HepG2 (cell line): Measurements from ENCODE around the gene TBC1D25. TPM values are rescaled to one million over a fixed set of nuclear protein-coding genes. Genes with fewer than 3 reads are reported as not detected.

ENCODE experiments used
- ARHGAP35 ChIP-seq: sonication (generic); formaldehyde crosslinking; IDR thresholded peaks from 2 replicates; pipeline ENCODE4 v1.9.0; 2022; ENCODE audit warnings: mild to moderate bottlenecking, inconsistent platforms, moderate library complexity, missing genetic modification reagents, borderline replicate concordance
- DPF2 ChIP-seq: sonication (generic); formaldehyde crosslinking; IDR thresholded peaks from 2 replicates; pipeline ENCODE4 v1.4.0; 2020; ENCODE audit warnings: mild to moderate bottlenecking, low read depth, missing genetic modification reagents, borderline replicate concordance
- FOXK2 ChIP-seq: fragments of 450-650 bp; IDR thresholded peaks from 2 replicates; pipeline ENCODE4 v1.6.1; 2016
- HOXD1 ChIP-seq: sonication (generic); formaldehyde crosslinking; IDR thresholded peaks from 2 replicates; pipeline ENCODE4 v1.5.0; 2020; ENCODE audit warnings: missing genetic modification reagents
- NCOA5 ChIP-seq: sonication (generic); formaldehyde crosslinking; IDR thresholded peaks from 2 replicates; pipeline ENCODE4 v1.4.0; 2020; ENCODE audit warnings: missing genetic modification reagents
- NR1H2 ChIP-seq: sonication (generic); formaldehyde crosslinking; IDR thresholded peaks from 2 replicates; pipeline ENCODE4 v1.8.1; 2022; ENCODE audit warnings: low read depth, missing genetic modification reagents, borderline replicate concordance
- NRL ChIP-seq: sonication (generic); formaldehyde crosslinking; IDR thresholded peaks from 2 replicates; pipeline ENCODE4 v1.5.0; 2020; ENCODE audit warnings: missing genetic modification reagents, mild to moderate bottlenecking, moderate library complexity, borderline replicate concordance
- RARG ChIP-seq: sonication (generic); formaldehyde crosslinking; IDR thresholded peaks from 2 replicates; pipeline ENCODE4 v1.4.0; 2020; ENCODE audit warnings: low read depth, mild to moderate bottlenecking, missing genetic modification reagents
- TAF1 ChIP-seq: sonication (generic); formaldehyde crosslinking; IDR thresholded peaks from 2 replicates; pipeline ENCODE4 v1.4.0; 2020; ENCODE audit warnings: missing genetic modification reagents
- TP53 ChIP-seq: sonication (generic); formaldehyde crosslinking; conservative IDR thresholded peaks from 2 replicates; pipeline ENCODE4 v1.4.0; 2020; ENCODE audit warnings: missing genetic modification reagents
- ZBTB38 ChIP-seq: sonication (generic); formaldehyde crosslinking; IDR thresholded peaks from 2 replicates; pipeline ENCODE4 v1.5.1; 2020; ENCODE audit warnings: mild to moderate bottlenecking, missing genetic modification reagents
- ZFP37 ChIP-seq: sonication (generic); formaldehyde crosslinking; IDR thresholded peaks from 2 replicates; pipeline ENCODE4 v1.4.0; 2020; ENCODE audit warnings: missing genetic modification reagents, borderline replicate concordance
- ZFP90 ChIP-seq: sonication (generic); formaldehyde crosslinking; IDR thresholded peaks from 2 replicates; pipeline ENCODE4 v1.8.0; 2022; ENCODE audit warnings: missing genetic modification reagents, mild to moderate bottlenecking, inconsistent platforms, borderline replicate concordance
- ZMYM3 ChIP-seq: sonication (generic); formaldehyde crosslinking; IDR thresholded peaks from 2 replicates; pipeline ENCODE4 v1.5.1; 2020; ENCODE audit warnings: mild to moderate bottlenecking, missing genetic modification reagents
- ZNF335 ChIP-seq: sonication (generic); formaldehyde crosslinking; IDR thresholded peaks from 2 replicates; pipeline ENCODE4 v1.4.0; 2020; ENCODE audit warnings: missing genetic modification reagents
- ZNF572 ChIP-seq: sonication (generic); formaldehyde crosslinking; IDR thresholded peaks from 2 replicates; pipeline ENCODE4 v1.5.1; 2020; ENCODE audit warnings: mild to moderate bottlenecking, missing genetic modification reagents
- ZNF660 ChIP-seq: sonication (generic); formaldehyde crosslinking; IDR thresholded peaks from 2 replicates; pipeline ENCODE4 v1.5.1; 2020; ENCODE audit warnings: mild to moderate bottlenecking, low read depth, missing genetic modification reagents, borderline replicate concordance
- ZNF704 ChIP-seq: sonication (generic); formaldehyde crosslinking; IDR thresholded peaks from 2 replicates; pipeline ENCODE4 v1.8.1; 2023; ENCODE audit warnings: mild to moderate bottlenecking, inconsistent platforms, moderate library complexity, missing genetic modification reagents, borderline replicate concordance
- ZXDC ChIP-seq: sonication (generic); formaldehyde crosslinking; IDR thresholded peaks from 2 replicates; pipeline ENCODE4 v1.5.0; 2020; ENCODE audit warnings: mild to moderate bottlenecking, missing genetic modification reagents
- polyA plus RNA-seq, 8 experiments: library from polyadenylated mRNA; depleted of rRNA in 3 of 8; stranded (reverse) in 7 of 8; unstranded in 1 of 8; fragments of >200 nt; fragmentation: Illumina TruSeq in 4 of 8; extraction: Trizol in 4 of 8; gene quantifications; 2 replicates each; pipeline versions ENCODE4 v1.2.1 to v1.2.3, GENCODE V29; 2011 to 2016; ENCODE audit warnings: low read depth in 4 of 8, missing spikeins in 1 of 8, mixed read lengths in 1 of 8; ENCODE audit not compliant: insufficient read depth in 1 of 8
- total RNA-seq, 5 experiments: library from RNA; depleted of rRNA; stranded (reverse); fragments of >200 nt; fragmentation: Illumina TruSeq; extraction: Trizol; gene quantifications; 2 replicates each; pipeline ENCODE4 v1.2.3, GENCODE V29; 2016; ENCODE audit warnings: low read depth in 1 of 5
- TF ChIP-seq, protein P1 (sequence below): sonication (generic); formaldehyde crosslinking; IDR thresholded peaks from 2 replicates; pipeline ENCODE4 v1.8.1; 2022; ENCODE audit warnings: low read depth, mild to moderate bottlenecking, missing genetic modification reagents
- TF ChIP-seq, protein P2 (sequence below): sonication (generic); formaldehyde crosslinking; IDR thresholded peaks from 2 replicates; pipeline ENCODE4 v1.5.0; 2020; ENCODE audit warnings: missing genetic modification reagents

TBC1D25 gene
- total and polyA plus RNA-seq, 2 of the 13 experiments (the other 11 are each of a cell fraction or from before 2014, with no cell fraction given): 3.5 to 4.7 TPM

GRCh38 chrX:48574270-48575266 lies 35.1 kb downstream of the TBC1D25 start, which contains the start of gene RBM3 (continued):
- TF ChIP-seq, protein P1, sequence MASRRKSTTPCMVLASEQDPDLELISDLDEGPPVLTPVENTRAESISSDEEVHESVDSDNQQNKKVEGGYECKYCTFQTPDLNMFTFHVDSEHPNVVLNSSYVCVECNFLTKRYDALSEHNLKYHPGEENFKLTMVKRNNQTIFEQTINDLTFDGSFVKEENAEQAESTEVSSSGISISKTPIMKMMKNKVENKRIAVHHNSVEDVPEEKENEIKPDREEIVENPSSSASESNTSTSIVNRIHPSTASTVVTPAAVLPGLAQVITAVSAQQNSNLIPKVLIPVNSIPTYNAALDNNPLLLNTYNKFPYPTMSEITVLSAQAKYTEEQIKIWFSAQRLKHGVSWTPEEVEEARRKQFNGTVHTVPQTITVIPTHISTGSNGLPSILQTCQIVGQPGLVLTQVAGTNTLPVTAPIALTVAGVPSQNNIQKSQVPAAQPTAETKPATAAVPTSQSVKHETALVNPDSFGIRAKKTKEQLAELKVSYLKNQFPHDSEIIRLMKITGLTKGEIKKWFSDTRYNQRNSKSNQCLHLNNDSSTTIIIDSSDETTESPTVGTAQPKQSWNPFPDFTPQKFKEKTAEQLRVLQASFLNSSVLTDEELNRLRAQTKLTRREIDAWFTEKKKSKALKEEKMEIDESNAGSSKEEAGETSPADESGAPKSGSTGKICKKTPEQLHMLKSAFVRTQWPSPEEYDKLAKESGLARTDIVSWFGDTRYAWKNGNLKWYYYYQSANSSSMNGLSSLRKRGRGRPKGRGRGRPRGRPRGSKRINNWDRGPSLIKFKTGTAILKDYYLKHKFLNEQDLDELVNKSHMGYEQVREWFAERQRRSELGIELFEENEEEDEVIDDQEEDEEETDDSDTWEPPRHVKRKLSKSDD (CRISPR knock-in tag): no peak; the same call in 1 of the 2 replicates
- TF ChIP-seq, protein P2, sequence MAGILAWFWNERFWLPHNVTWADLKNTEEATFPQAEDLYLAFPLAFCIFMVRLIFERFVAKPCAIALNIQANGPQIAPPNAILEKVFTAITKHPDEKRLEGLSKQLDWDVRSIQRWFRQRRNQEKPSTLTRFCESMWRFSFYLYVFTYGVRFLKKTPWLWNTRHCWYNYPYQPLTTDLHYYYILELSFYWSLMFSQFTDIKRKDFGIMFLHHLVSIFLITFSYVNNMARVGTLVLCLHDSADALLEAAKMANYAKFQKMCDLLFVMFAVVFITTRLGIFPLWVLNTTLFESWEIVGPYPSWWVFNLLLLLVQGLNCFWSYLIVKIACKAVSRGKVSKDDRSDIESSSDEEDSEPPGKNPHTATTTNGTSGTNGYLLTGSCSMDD (CRISPR knock-in tag): no peak
- TF ChIP-seq RARG (CRISPR knock-in tag): no peak
- TF ChIP-seq ARHGAP35 (CRISPR knock-in tag): 0 out of 2 replicates have a peak, but pooled peaks have one; percentile 32
- no peak for TF ChIP-seq ZXDC (CRISPR knock-in tag)
- no peak for TF ChIP-seq NR1H2 (CRISPR knock-in tag)
- peak; percentile 27; the same call in 1 of the 2 replicates for TF ChIP-seq ZBTB38
- no peak for TF ChIP-seq NCOA5 (CRISPR knock-in tag)
- TF ChIP-seq ZNF660 (CRISPR knock-in tag): no peak
- TF ChIP-seq NRL (CRISPR knock-in tag): peak; percentile 32; the same call in 1 of the 2 replicates
- TF ChIP-seq ZMYM3 (CRISPR knock-in tag): no peak
- TF ChIP-seq TAF1 (CRISPR knock-in tag): peak; percentile 64; the same call in 1 of the 2 replicates
- peak; percentile 83 for TF ChIP-seq FOXK2
- no peak for TF ChIP-seq ZNF335 (CRISPR knock-in tag)
- peak; percentile 75; the same call in 1 of the 2 replicates for TF ChIP-seq ZFP37 (CRISPR knock-in tag)
- TF ChIP-seq DPF2 (CRISPR knock-in tag): no peak
- TF ChIP-seq ZFP90 (CRISPR knock-in tag): peak; percentile 54; the same call in 1 of the 2 replicates
- TF ChIP-seq TP53: no peak
- 0 out of 2 replicates have a peak, but pooled peaks have one; percentile 29 for TF ChIP-seq HOXD1 (CRISPR knock-in tag)
- peak; percentile 18; the same call in 1 of the 2 replicates for TF ChIP-seq ZNF572
- no peak for TF ChIP-seq ZNF704
